ENCODE measurements around the gene LRBA. TPM values are rescaled to one million over a fixed set of nuclear protein-coding genes. Genes with fewer than 3 reads are reported as not detected.

Gene LRBA
- total RNA-seq, 1 donor from 2014 or later: 68.0 TPM

- no peaks in the 10 kb centered on the region for H3K4me1 ChIP-seq
- H3K4me3 ChIP-seq: no peak overlapping the region
- H3K27ac ChIP-seq: no peak overlapping the region
- intact Hi-C loops (cut with DNase I): no loop called here
- H3K9me3 ChIP-seq: no peaks in the 10 kb centered on the region
- TF ChIP-seq POLR2A (IDR thresholded peaks at IDR 0.05) (no peak), CTCF (IDR thresholded peaks at IDR 0.05) (no peak), POLR2AphosphoS5 (IDR thresholded peaks at IDR 0.05; ENCODE audit: insufficient read depth in 1 of 2, low read depth in 1 of 2) (no peak)
- H3K27me3 ChIP-seq: no peaks in the 10 kb centered on the region
- H3K36me3 ChIP-seq: no peaks in the 10 kb centered on the region
- no peak for DNase-seq (ENCODE audit: extremely low spot score in 2 of 2)
Observed at GRCh38 chr4:150682126-150682525, 333.0 kb downstream of the LRBA start.

GRCh38 chr4:150681063-150681462, 334.0 kb downstream of the LRBA start:
- H3K27ac ChIP-seq: no peak overlapping the region
- TF ChIP-seq POLR2A (IDR thresholded peaks at IDR 0.05) (no peak), POLR2AphosphoS5 (IDR thresholded peaks at IDR 0.05; ENCODE audit: insufficient read depth in 1 of 2, low read depth in 1 of 2) (no peak), CTCF (IDR thresholded peaks at IDR 0.05) (no peak)
- H3K4me1 ChIP-seq: no peaks in the 10 kb centered on the region
- no peaks in the 10 kb centered on the region for H3K27me3 ChIP-seq
- intact Hi-C loops (cut with DNase I): no loop called here
- DNase-seq (ENCODE audit: extremely low spot score in 2 of 2): no peak
- no peaks in the 10 kb centered on the region for H3K36me3 ChIP-seq
- H3K4me3 ChIP-seq: no peak overlapping the region
- H3K9me3 ChIP-seq: no peaks in the 10 kb centered on the region

- Histone ChIP-seq H3K27me3 (no peaks in the 10 kb centered on the region), H3K36me3 (no peaks in the 10 kb centered on the region), H3K4me1 (no peaks in the 10 kb centered on the region), H3K27ac (no peak overlapping the region), H3K9me3 (no peaks in the 10 kb centered on the region), H3K4me3 (no peak overlapping the region)
- TF ChIP-seq POLR2AphosphoS5 (IDR thresholded peaks at IDR 0.05; ENCODE audit: insufficient read depth in 1 of 2, low read depth in 1 of 2): no peak
- no peak for DNase-seq (ENCODE audit: extremely low spot score in 2 of 2)
- intact Hi-C loops (cut with DNase I): no loop called here
Observed at GRCh38 chr4:150680651-150681050, 334.4 kb downstream of the LRBA start.

- H3K36me3 ChIP-seq: no peaks in the 10 kb centered on the region
- no peaks in the 10 kb centered on the region for H3K4me1 ChIP-seq
- H3K27ac ChIP-seq: no peak overlapping the region
- intact Hi-C loops (cut with DNase I): no loop called here
- no peak for TF ChIP-seq POLR2A (IDR thresholded peaks at IDR 0.05)
- DNase-seq (ENCODE audit: extremely low spot score in 2 of 2): no peak
- no peak overlapping the region for H3K4me3 ChIP-seq
- no peaks in the 10 kb centered on the region for H3K27me3 ChIP-seq
- H3K9me3 ChIP-seq: no peaks in the 10 kb centered on the region
Observed at GRCh38 chr4:150679765-150680343, 335.2 kb downstream of the LRBA start.

- DNase-seq (ENCODE audit: extremely low spot score in 2 of 2): no peak
- no peak for TF ChIP-seq CTCF (IDR thresholded peaks at IDR 0.05)
- TF ChIP-seq POLR2A (IDR thresholded peaks at IDR 0.05): no peak
- TF ChIP-seq POLR2AphosphoS5 (IDR thresholded peaks at IDR 0.05; ENCODE audit: insufficient read depth in 1 of 2, low read depth in 1 of 2): no peak
- intact Hi-C loops (cut with DNase I): no loop called here
- H3K4me3 ChIP-seq: no peak overlapping the region
- no peaks in the 10 kb centered on the region for H3K4me1 ChIP-seq
- H3K27me3 ChIP-seq: no peaks in the 10 kb centered on the region
- H3K9me3 ChIP-seq: no peaks in the 10 kb centered on the region
- H3K27ac ChIP-seq: no peak overlapping the region
- H3K36me3 ChIP-seq: no peaks in the 10 kb centered on the region
Observed at GRCh38 chr4:150679018-150679764, 335.9 kb downstream of the LRBA start.

- no peak overlapping the region for H3K4me3 ChIP-seq
- H3K9me3 ChIP-seq: no peaks in the 10 kb centered on the region
- TF ChIP-seq CTCF (IDR thresholded peaks at IDR 0.05) (no peak), POLR2AphosphoS5 (IDR thresholded peaks at IDR 0.05; ENCODE audit: insufficient read depth in 1 of 2, low read depth in 1 of 2) (no peak), POLR2A (IDR thresholded peaks at IDR 0.05) (no peak)
- no peaks in the 10 kb centered on the region for H3K27me3 ChIP-seq
- H3K27ac ChIP-seq: no peak overlapping the region
- no peaks in the 10 kb centered on the region for H3K4me1 ChIP-seq
- DNase-seq (ENCODE audit: extremely low spot score in 2 of 2): no peak
- no peaks in the 10 kb centered on the region for H3K36me3 ChIP-seq
- intact Hi-C loops (cut with DNase I): loop anchor here (5.0 kb wide), 1 partner anchor 691 kb away; no protein-coding TSS in a partner anchor
Observed at GRCh38 chr4:150673793-150674192, 341.3 kb downstream of the LRBA start.
